Measurements from ENCODE around the gene NOTCH1. TPM values are rescaled to one million over a fixed set of nuclear protein-coding genes. Genes with fewer than 3 reads are reported as not detected.

The NOTCH1 gene
- total and polyA plus RNA-seq, 2 of the 4 experiments (the other 2 are of a cell fraction) = 1.8 to 6.0 TPM

DNA sequence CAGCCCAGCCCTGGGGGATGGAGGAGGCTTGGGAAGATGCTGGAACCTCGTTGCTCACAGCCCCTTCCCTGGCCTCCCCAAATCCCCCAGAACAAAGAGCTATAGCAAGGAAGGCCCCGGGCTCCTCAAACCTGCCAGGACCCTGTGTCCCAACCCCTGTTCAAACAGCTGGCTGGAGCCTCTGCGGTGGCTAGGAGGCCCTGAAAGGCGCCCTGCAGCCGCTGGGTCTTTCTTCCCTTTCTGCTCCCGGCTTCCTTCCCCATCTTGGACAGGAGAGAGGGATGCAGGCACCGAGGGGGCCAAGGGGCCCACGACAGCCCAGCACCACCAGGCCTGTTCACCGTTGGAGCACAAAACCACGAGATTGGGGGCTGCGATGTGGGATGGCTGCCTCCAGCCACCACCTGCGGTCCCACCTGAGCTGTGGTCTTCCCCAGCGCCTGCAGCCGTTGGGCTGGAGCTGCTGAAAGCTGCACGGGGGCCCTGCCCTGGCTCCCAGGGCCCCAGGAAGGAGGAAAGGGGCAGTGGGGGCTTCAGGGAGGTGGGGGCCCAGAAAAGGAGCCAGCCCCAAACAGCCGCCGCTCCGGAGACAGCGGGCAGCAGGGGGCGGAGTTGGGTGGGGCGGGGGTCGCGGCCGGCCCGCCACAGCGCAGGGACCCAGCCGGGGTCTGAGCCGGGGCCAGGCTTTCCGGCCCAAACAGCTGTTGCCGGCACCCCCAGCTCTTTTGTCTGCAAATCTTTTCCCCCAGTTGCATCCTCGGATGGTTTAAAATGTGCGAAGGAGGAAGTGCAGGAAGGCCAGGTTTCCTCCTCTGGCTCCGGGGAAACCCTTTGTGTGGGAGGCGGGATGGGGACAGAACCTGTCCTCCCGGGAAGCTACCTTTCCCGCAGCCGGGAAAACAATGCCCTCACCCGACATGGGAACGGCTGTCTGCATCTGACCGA lies 16.1 kb downstream of the NOTCH1 start:
- intact Hi-C loops (cut with micrococcal nuclease) (no loop called here), in situ Hi-C loops (cut with MboI; ENCODE audit: low sequenced_read_pairs) (no loop called here), dilution Hi-C loops (cut with HindIII; ENCODE audit: low sequenced_read_pairs, unreplicated experiment) (no loop called here)
- H3K18ac ChIP-seq (ENCODE audit: low read depth, low read length) = no peak overlapping the region
- H3K36me3 ChIP-seq (ENCODE audit: control insufficient read depth, insufficient read depth, low read length) = peaks cover 15% of the 10 kb centered on the region; the same call in 1 of the 2 replicates
- no peak overlapping the region for H2BK120ac ChIP-seq (ENCODE audit: low read depth, low read length)
- WGBS, 2 experiments (ENCODE audit: extremely low coverage in 2 of 2, insufficient read length in 1 of 2) = 82% methylated on average over 6 of the region's 40 CpGs; no CpG with 5 or more reads in 1 of the 2 experiments
- H3K4me3 ChIP-seq (ENCODE audit: insufficient read depth, low read depth, low read length) = no peak overlapping the region
- H3K4me2 ChIP-seq (ENCODE audit: low read depth, low read length) = no peak overlapping the region
- no peaks in the 10 kb centered on the region for H3K27me3 ChIP-seq (ENCODE audit: control insufficient read depth, insufficient read depth, low read length)
- H2BK20ac ChIP-seq (ENCODE audit: low read depth, low read length) = no peak overlapping the region
- no peak overlapping the region for H2BK5ac ChIP-seq (ENCODE audit: low read depth, low read length, poor library complexity, severe bottlenecking)
- no peak overlapping the region for H3K23ac ChIP-seq (ENCODE audit: low read depth, low read length)
- H3K79me1 ChIP-seq (ENCODE audit: low read depth in 1 of 2, low read length in 2 of 2) = peaks cover 5 to 43% of the 10 kb centered on the region in 2 experiments; a peak in 3 of 4 replicates
- H3K9me3 ChIP-seq (ENCODE audit: control insufficient read depth, insufficient read depth, low read length) = no peaks in the 10 kb centered on the region
- no peak overlapping the region for H4K8ac ChIP-seq (ENCODE audit: low read depth in 2 of 2, low read length in 2 of 2)
- no peak overlapping the region for H2AK5ac ChIP-seq (ENCODE audit: low read depth, low read length)
- peaks cover 2% of the 10 kb centered on the region; the same call in 1 of the 2 replicates for H3K4me1 ChIP-seq (ENCODE audit: control insufficient read depth, insufficient read depth, low read length)
- H4K5ac ChIP-seq (ENCODE audit: low read depth, low read length) = no peak overlapping the region
- no TSS peak for BruUV-seq (replicated peaks)
- TF ChIP-seq, protein P1, sequence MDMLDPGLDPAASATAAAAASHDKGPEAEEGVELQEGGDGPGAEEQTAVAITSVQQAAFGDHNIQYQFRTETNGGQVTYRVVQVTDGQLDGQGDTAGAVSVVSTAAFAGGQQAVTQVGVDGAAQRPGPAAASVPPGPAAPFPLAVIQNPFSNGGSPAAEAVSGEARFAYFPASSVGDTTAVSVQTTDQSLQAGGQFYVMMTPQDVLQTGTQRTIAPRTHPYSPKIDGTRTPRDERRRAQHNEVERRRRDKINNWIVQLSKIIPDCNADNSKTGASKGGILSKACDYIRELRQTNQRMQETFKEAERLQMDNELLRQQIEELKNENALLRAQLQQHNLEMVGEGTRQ (IDR thresholded peaks at IDR 0.05; ENCODE audit: low read depth, low read length) = no peak
- TF ChIP-seq RCOR1 (IDR thresholded peaks at IDR 0.05; ENCODE audit: insufficient replicate concordance, low read length) = no peak
- no peak for TF ChIP-seq CEBPB (IDR thresholded peaks at IDR 0.05; ENCODE audit: low read depth, low read length)
- TF ChIP-seq MXI1 (IDR thresholded peaks at IDR 0.05; ENCODE audit: borderline replicate concordance, low read depth, low read length) = no peak
- TF ChIP-seq MAZ (IDR thresholded peaks at IDR 0.05; ENCODE audit: borderline replicate concordance, low read depth, low read length) = no peak
- no peak for TF ChIP-seq ELK1 (IDR thresholded peaks at IDR 0.05; ENCODE audit: borderline replicate concordance, low read depth, low read length)
- TF ChIP-seq, protein P2, sequence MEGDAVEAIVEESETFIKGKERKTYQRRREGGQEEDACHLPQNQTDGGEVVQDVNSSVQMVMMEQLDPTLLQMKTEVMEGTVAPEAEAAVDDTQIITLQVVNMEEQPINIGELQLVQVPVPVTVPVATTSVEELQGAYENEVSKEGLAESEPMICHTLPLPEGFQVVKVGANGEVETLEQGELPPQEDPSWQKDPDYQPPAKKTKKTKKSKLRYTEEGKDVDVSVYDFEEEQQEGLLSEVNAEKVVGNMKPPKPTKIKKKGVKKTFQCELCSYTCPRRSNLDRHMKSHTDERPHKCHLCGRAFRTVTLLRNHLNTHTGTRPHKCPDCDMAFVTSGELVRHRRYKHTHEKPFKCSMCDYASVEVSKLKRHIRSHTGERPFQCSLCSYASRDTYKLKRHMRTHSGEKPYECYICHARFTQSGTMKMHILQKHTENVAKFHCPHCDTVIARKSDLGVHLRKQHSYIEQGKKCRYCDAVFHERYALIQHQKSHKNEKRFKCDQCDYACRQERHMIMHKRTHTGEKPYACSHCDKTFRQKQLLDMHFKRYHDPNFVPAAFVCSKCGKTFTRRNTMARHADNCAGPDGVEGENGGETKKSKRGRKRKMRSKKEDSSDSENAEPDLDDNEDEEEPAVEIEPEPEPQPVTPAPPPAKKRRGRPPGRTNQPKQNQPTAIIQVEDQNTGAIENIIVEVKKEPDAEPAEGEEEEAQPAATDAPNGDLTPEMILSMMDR (conservative IDR thresholded peaks at IDR 0.05; ENCODE audit: low read depth, low read length) = no peak
- TF ChIP-seq POLR2A (IDR thresholded peaks at IDR 0.05; ENCODE audit: low read depth, low read length) = no peak
- no peak for TF ChIP-seq FOS (IDR thresholded peaks at IDR 0.05; ENCODE audit: low read depth, low read length)
- no peak for TF ChIP-seq MAFK (IDR thresholded peaks at IDR 0.05; ENCODE audit: low read depth, low read length)
- no peak for TF ChIP-seq BHLHE40 (IDR thresholded peaks at IDR 0.05; ENCODE audit: low read depth, low read length)
- TF ChIP-seq NFE2L2 (IDR thresholded peaks at IDR 0.05; ENCODE audit: low read depth, low read length) = no peak
- TF ChIP-seq RAD21 (IDR thresholded peaks at IDR 0.05; ENCODE audit: low read length) = no peak
- TF ChIP-seq RFX5 (IDR thresholded peaks at IDR 0.05; ENCODE audit: low read depth, low read length) = no peak
- no peak overlapping the region for H3K27ac ChIP-seq (ENCODE audit: insufficient read depth, low read length)
- H3K56ac ChIP-seq (ENCODE audit: extremely low read depth, insufficient read depth, low read length) = no peak overlapping the region
- H3K14ac ChIP-seq (replicated peaks; ENCODE audit: low read depth, low read length) = no peak overlapping the region
- no peak overlapping the region for H4K91ac ChIP-seq (ENCODE audit: insufficient read depth, low read depth, low read length)
- H2AK9ac ChIP-seq (replicated peaks; ENCODE audit: low read depth, low read length, poor library complexity) = no peak overlapping the region
- ATAC-seq (ENCODE audit: low read depth) (no peak), DNase-seq (no peak)
- no peak overlapping the region for H3K9ac ChIP-seq (ENCODE audit: low read depth, low read length)
- H2BK15ac ChIP-seq (ENCODE audit: low read depth, low read length) = no peak overlapping the region
- H3K4ac ChIP-seq (ENCODE audit: low read depth, low read length) = no peak overlapping the region
- POLR2A ChIA-PET (ENCODE audit: unreplicated experiment) = no interaction called here
- CTCF ChIA-PET = no interaction called here
- H3K9me1 ChIP-seq (ENCODE audit: insufficient read depth, low read length) = no peaks in the 10 kb centered on the region
- no peak overlapping the region for H2AFZ ChIP-seq (replicated peaks; ENCODE audit: low read length, poor library complexity)
- H4K20me1 ChIP-seq (ENCODE audit: insufficient read depth, low read length) = peaks cover 57% of the 10 kb centered on the region

All from IMR-90 (cell line).